ENCODE measurements around the gene CTBP2. TPM values are rescaled to one million over a fixed set of nuclear protein-coding genes. Genes with fewer than 3 reads are reported as not detected.

Gene CTBP2
- total RNA-seq, 1 donor from 2014 or later: 90.6 TPM

DNA sequence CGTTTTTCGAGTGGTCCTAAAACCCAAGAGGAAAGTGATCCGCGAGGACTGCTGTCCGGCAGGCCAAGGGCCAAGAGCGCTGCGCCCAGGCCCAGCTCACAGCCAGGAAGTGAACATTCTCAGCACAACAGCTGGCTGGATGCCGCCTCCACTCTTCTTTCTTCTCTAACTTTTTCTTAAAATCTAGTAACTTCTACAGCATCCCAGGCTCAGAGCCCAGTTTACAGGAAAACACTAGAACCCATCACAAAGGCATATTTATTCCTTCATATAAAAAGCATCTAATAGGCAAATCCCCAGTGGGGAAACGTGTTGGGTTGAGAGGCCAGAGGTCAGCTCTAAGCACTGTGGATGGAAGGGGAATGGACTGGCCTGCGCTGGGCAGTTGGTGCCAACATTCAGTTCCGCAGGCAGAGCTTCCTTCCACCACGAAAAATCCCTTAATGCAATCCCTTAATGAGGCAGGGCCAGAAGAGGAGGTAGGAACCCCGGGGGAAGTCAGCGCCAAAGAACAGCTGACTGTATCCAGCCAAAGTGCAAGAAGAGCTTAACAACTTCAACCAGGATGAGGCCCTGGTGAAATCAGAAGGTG lies 143.7 kb downstream of the CTBP2 start:
- TF ChIP-seq, protein P1, sequence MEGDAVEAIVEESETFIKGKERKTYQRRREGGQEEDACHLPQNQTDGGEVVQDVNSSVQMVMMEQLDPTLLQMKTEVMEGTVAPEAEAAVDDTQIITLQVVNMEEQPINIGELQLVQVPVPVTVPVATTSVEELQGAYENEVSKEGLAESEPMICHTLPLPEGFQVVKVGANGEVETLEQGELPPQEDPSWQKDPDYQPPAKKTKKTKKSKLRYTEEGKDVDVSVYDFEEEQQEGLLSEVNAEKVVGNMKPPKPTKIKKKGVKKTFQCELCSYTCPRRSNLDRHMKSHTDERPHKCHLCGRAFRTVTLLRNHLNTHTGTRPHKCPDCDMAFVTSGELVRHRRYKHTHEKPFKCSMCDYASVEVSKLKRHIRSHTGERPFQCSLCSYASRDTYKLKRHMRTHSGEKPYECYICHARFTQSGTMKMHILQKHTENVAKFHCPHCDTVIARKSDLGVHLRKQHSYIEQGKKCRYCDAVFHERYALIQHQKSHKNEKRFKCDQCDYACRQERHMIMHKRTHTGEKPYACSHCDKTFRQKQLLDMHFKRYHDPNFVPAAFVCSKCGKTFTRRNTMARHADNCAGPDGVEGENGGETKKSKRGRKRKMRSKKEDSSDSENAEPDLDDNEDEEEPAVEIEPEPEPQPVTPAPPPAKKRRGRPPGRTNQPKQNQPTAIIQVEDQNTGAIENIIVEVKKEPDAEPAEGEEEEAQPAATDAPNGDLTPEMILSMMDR (IDR thresholded peaks at IDR 0.05): no peak
- no peak for DNase-seq (ENCODE audit: low spot score)
- H3K27ac Mint-ChIP-seq (ENCODE audit: unreplicated experiment): peak overlapping the region; percentile 85
- no peak overlapping the region for H3K4me3 Mint-ChIP-seq (ENCODE audit: unreplicated experiment)
- H3K36me3 Mint-ChIP-seq (ENCODE audit: low read depth): peaks cover 13% of the 10 kb centered on the region
- peaks cover 60% of the 10 kb centered on the region for H3K4me1 Mint-ChIP-seq (ENCODE audit: low read depth)
- peaks cover 4% of the 10 kb centered on the region for H3K9me3 Mint-ChIP-seq (ENCODE audit: low read depth)
- no peaks in the 10 kb centered on the region for H3K27me3 Mint-ChIP-seq (ENCODE audit: low read depth)

DNA sequence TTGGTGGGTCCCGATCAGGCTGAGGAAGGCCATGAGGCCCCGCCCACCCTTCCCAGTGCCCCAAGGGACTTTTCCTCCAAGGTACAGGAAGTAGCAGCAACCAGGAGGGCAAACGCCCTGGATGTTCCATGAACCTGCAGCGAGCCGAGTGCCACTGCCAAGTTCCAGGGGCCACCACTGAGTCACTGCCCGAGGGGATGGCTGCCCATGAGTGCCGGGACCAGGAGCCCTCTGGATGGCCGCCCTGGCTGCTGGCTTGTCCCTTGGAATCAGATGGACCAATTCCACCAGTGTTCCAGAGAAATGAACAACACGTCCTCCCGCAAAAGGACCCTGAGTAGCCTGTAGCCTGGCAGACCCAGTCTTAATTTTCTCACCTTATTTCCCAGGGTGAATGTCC lies 144.2 kb downstream of the CTBP2 start:
- TF ChIP-seq, protein P1 (IDR thresholded peaks at IDR 0.05): no peak
- Mint-ChIP-seq H3K27ac (ENCODE audit: unreplicated experiment) (no peak overlapping the region), H3K9me3 (ENCODE audit: low read depth) (peaks cover 4% of the 10 kb centered on the region)

DNA sequence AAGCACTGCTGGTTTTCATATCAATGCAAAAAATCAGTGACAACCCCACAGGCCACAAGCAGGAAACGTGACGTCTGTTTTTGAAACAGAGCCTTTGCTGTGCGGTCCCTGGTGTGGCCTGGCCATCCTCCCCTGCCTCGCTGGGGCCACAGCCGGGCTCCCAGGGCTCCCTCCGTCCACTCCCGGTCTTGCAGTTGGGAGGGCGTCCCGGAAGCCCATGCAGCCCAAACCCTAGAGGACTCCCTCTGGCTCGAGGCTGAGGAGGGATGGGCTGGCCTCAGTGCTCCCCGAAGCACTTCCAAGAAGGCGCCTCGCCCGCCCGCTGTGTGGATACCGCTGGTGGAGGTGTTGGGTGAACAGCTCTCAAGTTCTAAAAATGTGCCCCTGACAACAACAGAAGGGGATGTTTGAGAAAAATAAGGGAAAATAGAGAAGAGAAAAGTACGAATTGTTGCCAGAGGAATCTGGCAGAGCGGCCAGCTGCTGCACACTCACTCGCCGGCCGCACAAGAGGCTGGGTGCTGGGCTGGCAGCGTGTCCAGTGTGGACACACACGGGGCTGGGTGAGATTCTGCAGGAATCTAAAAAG lies 144.9 kb downstream of the CTBP2 start:
- H3K4me3 Mint-ChIP-seq (ENCODE audit: unreplicated experiment): no peak overlapping the region
- H3K27ac Mint-ChIP-seq (ENCODE audit: unreplicated experiment): no peak overlapping the region
- H3K36me3 Mint-ChIP-seq (ENCODE audit: low read depth): peaks cover 9% of the 10 kb centered on the region
- TF ChIP-seq, protein P1 (IDR thresholded peaks at IDR 0.05): no peak
- DNase-seq (ENCODE audit: low spot score): no peak
- no peaks in the 10 kb centered on the region for H3K27me3 Mint-ChIP-seq (ENCODE audit: low read depth)
- H3K9me3 Mint-ChIP-seq (ENCODE audit: low read depth): peaks cover 4% of the 10 kb centered on the region
- H3K4me1 Mint-ChIP-seq (ENCODE audit: low read depth): peaks cover 55% of the 10 kb centered on the region

More for the DNA sequence above, 144.2 kb downstream of the CTBP2 start:
- H3K4me3 Mint-ChIP-seq (ENCODE audit: unreplicated experiment): no peak overlapping the region
- H3K4me1 Mint-ChIP-seq (ENCODE audit: low read depth): peaks cover 60% of the 10 kb centered on the region
- DNase-seq (ENCODE audit: low spot score): no peak
- H3K27me3 Mint-ChIP-seq (ENCODE audit: low read depth): no peaks in the 10 kb centered on the region
- peaks cover 9% of the 10 kb centered on the region for H3K36me3 Mint-ChIP-seq (ENCODE audit: low read depth)

DNA sequence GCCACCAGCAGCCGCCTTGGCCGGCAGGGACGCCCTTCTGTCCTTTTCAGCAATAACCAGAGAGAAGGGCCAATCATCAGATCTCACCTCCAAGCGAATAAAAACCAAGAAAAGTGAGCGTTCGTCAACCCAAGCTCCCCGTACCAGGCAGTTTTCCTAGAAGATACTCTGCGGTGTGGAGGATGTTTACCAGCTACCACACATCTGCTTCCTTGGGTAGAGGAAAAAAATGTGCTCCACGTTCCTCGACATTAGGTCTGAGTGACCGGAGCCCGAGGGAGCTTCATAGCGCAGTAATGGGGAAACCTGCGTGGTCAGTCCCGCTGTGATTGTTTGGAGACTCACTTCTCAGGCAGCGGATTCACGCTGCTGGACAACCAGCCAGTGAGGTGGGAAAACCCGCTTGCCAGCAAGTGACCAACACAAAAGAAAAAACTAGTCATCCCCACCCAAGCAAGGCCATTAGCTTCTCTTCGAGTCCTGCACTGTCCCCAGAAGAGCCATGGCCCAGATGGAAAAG lies 145.5 kb downstream of the CTBP2 start:
- H3K4me3 Mint-ChIP-seq (ENCODE audit: unreplicated experiment): no peak overlapping the region
- peaks cover 9% of the 10 kb centered on the region for H3K36me3 Mint-ChIP-seq (ENCODE audit: low read depth)
- H3K27me3 Mint-ChIP-seq (ENCODE audit: low read depth): no peaks in the 10 kb centered on the region
- TF ChIP-seq, protein P1 (IDR thresholded peaks at IDR 0.05): no peak
- DNase-seq (ENCODE audit: low spot score): no peak
- no peak overlapping the region for H3K27ac Mint-ChIP-seq (ENCODE audit: unreplicated experiment)
- H3K4me1 Mint-ChIP-seq (ENCODE audit: low read depth): peaks cover 54% of the 10 kb centered on the region
- H3K9me3 Mint-ChIP-seq (ENCODE audit: low read depth): peaks cover 4% of the 10 kb centered on the region

DNA sequence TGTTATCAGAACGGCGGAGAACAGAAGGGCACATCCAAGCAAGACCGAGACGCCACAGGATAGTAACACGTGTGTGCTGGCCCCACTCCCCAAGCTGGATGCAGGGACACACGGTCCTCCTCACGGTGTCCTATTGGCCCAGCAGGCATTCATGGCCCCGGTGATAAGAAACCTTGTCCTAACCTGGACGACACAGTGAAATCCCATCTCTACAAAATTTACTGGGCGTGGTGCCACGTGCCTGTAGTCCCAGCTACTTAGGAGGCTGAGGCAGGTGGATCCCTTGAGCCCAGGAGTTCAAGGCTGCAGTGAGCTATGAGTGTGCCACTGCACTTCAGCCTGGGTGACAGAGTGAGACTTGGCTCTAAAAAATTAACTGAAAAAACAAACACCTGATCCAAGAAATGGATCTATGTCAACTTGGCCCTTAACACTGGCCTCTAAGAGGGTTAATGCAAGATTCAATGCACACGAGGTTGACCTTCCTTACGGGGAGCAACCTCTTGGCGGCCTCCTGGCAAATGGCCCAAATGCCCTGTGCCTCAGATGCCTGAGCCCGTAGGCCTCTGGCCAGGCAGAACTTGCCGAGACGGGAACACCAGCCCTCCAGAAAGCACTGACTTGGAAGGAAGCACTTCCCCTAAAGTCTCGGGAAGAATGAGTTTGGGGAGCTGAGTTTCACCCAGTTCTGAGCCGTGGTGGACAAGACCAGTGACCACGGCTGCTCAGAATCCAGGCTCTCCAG lies 146.1 kb downstream of the CTBP2 start:
- TF ChIP-seq, protein P1 (IDR thresholded peaks at IDR 0.05): no peak
- DNase-seq (ENCODE audit: low spot score): no peak
- H3K27ac Mint-ChIP-seq (ENCODE audit: unreplicated experiment): peak overlapping the region; percentile 41
- peaks cover 4% of the 10 kb centered on the region for H3K36me3 Mint-ChIP-seq (ENCODE audit: low read depth)
- H3K4me1 Mint-ChIP-seq (ENCODE audit: low read depth): peaks cover 54% of the 10 kb centered on the region
- H3K9me3 Mint-ChIP-seq (ENCODE audit: low read depth): no peaks in the 10 kb centered on the region
- H3K27me3 Mint-ChIP-seq (ENCODE audit: low read depth): no peaks in the 10 kb centered on the region
- H3K4me3 Mint-ChIP-seq (ENCODE audit: unreplicated experiment): no peak overlapping the region
